ENCODE data around the gene HMG20A.

Gene HMG20A

GRCh38 chr15:77479015-77479414, 58.3 kb downstream of the HMG20A start:
- no peak for DNase-seq

- no peak for DNase-seq
Observed at GRCh38 chr15:77480859-77481633, 60.4 kb downstream of the HMG20A start.

GRCh38 chr15:77481670-77482069, 61.0 kb downstream of the HMG20A start:
- DNase-seq, result no peak

GRCh38 chr15:77482570-77482969, 61.9 kb downstream of the HMG20A start:
- no peak for DNase-seq

GRCh38 chr15:77483425-77484140, 62.9 kb downstream of the HMG20A start:
- no peak for DNase-seq

GRCh38 chr15:77484994-77485393, 64.3 kb downstream of the HMG20A start:
- no peak for DNase-seq

GRCh38 chr15:77486542-77487468, 66.1 kb downstream of the HMG20A start:
- DNase-seq, result no peak

- no peak for DNase-seq
Observed at GRCh38 chr15:77487469-77487842, 66.8 kb downstream of the HMG20A start.

- DNase-seq, result no peak
Observed at GRCh38 chr15:77487888-77488287, 67.2 kb downstream of the HMG20A start.

GRCh38 chr15:77489647-77490046, 69.0 kb downstream of the HMG20A start:
- DNase-seq, result no peak

GRCh38 chr15:77493324-77493907, 72.7 kb downstream of the HMG20A start:
- no peak for DNase-seq

- no peak for DNase-seq
Observed at GRCh38 chr15:77494073-77494867, 73.6 kb downstream of the HMG20A start.

- no peak for DNase-seq
Observed at GRCh38 chr15:77494964-77495363, 74.3 kb downstream of the HMG20A start.

- no peak for DNase-seq
Observed at GRCh38 chr15:77495838-77496596, 75.3 kb downstream of the HMG20A start.

GRCh38 chr15:77496715-77497109, 76.0 kb downstream of the HMG20A start:
- peak; percentile 64 for DNase-seq

- DNase-seq, result peak; percentile 35
Observed at GRCh38 chr15:77497110-77497737, 76.5 kb downstream of the HMG20A start.

GRCh38 chr15:77497942-77498361, 77.3 kb downstream of the HMG20A start:
- DNase-seq, result no peak

GRCh38 chr15:77499087-77499760, 78.5 kb downstream of the HMG20A start:
- DNase-seq, result no peak

- DNase-seq, result no peak
Observed at GRCh38 chr15:77500989-77501388, 80.3 kb downstream of the HMG20A start.
